Subcutaneous abdominal adipose tissue (tissue), 5 donors: ENCODE measurements around the gene GYPE.
"Not testable (repeated sequence)": the region's sequence is repeated elsewhere in the genome, so short reads cannot be mapped to it uniquely, and the experiment has no call there.

Experiments
- H3K27ac ChIP-seq: one replicate; pipeline ENCODE4 v1.7.0; 2013; ENCODE audit warnings: low read depth, mild to moderate bottlenecking, inconsistent platforms, low read length, moderate library complexity
- H3K27me3 ChIP-seq, 5 donors: one replicate each; pipeline ENCODE4 v1.7.0; 2013; ENCODE audit warnings: low read length in 5 of 5, inconsistent platforms in 1 of 5; ENCODE audit not compliant: control insufficient read depth in 5 of 5, insufficient read depth in 4 of 5
- H3K36me3 ChIP-seq, 5 donors: one replicate each; pipeline ENCODE4 v1.7.0; 2013; ENCODE audit warnings: low read length in 5 of 5; ENCODE audit not compliant: control insufficient read depth in 5 of 5, insufficient read depth in 5 of 5
- H3K4me1 ChIP-seq, 5 donors: one replicate each; pipeline ENCODE4 v1.7.0; 2013; ENCODE audit warnings: low read length in 5 of 5, mild to moderate bottlenecking in 3 of 5, moderate library complexity in 1 of 5; ENCODE audit not compliant: control insufficient read depth in 5 of 5, insufficient read depth in 5 of 5
- H3K4me3 ChIP-seq, 5 donors: one replicate each; pipeline ENCODE4 v1.7.0; 2013; ENCODE audit warnings: low read length in 5 of 5, low read depth in 1 of 5
- H3K9ac ChIP-seq, 5 donors: one replicate each; pipeline ENCODE4 v1.7.0; 2013; ENCODE audit warnings: low read length in 5 of 5, mild to moderate bottlenecking in 4 of 5, moderate library complexity in 3 of 5
- H3K9me3 ChIP-seq, 5 donors: one replicate each; pipeline ENCODE4 v1.7.0; 2013; ENCODE audit warnings: low read length in 5 of 5; ENCODE audit not compliant: control insufficient read depth in 5 of 5
- donor health status: healthy.
- donor health status: healthy.
- donor health status: healthy.
- donor health status: healthy.
- donor health status: healthy.

Gene GYPE

GRCh38 chr4:143905440-143905839, at the start of gene GYPE:
Gene GYPE, minus strand, starts transcription at chr4:143905559. Its CDS starts 52 bp downstream, at chr4:143905507.
- H3K9ac ChIP-seq, H3K27me3 ChIP-seq, H3K9me3 ChIP-seq, H3K27ac ChIP-seq, H3K4me3 ChIP-seq, H3K4me1 ChIP-seq, H3K36me3 ChIP-seq: not testable (repeated sequence)

DNA sequence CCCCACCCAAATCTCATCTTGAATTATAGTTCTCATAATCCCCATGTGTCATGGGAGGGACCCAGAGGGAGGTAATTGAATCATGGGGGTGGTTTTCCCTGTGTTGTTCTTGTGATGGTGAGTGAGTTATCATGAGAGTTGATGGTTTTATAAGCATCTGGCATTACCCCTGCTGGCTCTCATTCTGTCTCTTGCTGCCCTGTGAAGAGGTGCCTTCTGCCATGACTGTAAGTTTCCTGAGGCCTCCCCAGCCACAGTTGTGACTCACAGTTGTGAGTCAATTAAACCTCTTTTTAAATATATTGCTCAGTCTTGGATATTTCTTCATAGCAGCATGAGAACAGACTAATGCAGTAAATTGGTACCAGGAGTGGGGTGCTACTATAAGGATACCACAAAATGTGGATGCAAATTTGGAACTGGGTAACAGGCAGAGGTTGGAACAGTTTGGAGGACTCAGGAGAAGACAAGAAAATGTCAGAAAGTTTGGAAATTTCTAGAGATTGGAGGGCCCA, 46.2 kb upstream of the GYPE start:
- H3K27me3 ChIP-seq, H3K9me3 ChIP-seq, H3K4me1 ChIP-seq: not testable (repeated sequence)

DNA sequence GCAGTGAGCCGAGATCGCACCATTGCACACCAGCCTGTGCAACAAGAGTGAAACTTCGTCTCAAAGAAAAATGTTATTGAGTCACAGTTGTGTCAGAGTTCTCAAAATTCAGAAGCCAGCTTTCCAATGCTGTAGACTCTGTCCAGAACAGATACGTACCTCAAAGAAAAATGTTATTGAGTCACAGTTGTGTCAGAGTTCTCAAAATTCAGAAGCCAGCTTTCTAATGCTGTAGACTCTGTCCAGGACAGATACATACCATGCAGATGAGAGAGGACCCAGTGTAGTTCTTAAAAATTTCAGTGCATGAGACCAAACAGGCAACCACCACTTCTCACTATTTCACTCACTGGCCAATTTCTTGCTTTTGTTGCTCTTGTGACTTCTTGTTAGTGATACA, 45.6 kb upstream of the GYPE start:
- H3K9me3 ChIP-seq, H3K27me3 ChIP-seq, H3K27ac ChIP-seq, H3K4me3 ChIP-seq, H3K4me1 ChIP-seq, H3K36me3 ChIP-seq, H3K9ac ChIP-seq: not testable (repeated sequence)

More for the DNA sequence above, 46.2 kb upstream of the GYPE start:
- not testable (repeated sequence) for H3K27ac ChIP-seq, H3K4me3 ChIP-seq, H3K36me3 ChIP-seq, H3K9ac ChIP-seq

GRCh38 chr4:143950185-143950584, 44.8 kb upstream of the GYPE start:
- not testable (repeated sequence) for H3K9me3 ChIP-seq, H3K27ac ChIP-seq, H3K4me1 ChIP-seq, H3K36me3 ChIP-seq, H3K9ac ChIP-seq, H3K27me3 ChIP-seq, H3K4me3 ChIP-seq

DNA sequence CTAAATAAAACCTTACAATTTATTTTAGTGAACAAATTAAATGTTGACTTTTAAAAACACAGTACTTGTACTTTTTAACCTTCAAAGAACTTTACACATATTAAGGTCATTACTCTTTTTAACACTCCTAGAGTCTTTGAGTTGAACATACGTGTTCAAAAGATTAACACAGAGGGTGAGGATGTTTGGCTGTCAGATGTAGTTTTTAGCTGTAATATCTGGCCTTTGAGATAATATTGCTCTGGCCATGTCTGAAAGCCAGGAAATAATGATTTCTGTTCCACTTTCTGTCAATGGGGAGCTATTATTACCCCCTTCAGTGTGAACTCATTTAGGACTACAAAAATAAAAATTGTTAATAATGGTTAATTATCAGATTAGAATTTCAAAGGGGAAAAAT, 42.1 kb upstream of the GYPE start:
- not testable (repeated sequence) for H3K27ac ChIP-seq, H3K36me3 ChIP-seq, H3K9me3 ChIP-seq, H3K4me3 ChIP-seq, H3K9ac ChIP-seq, H3K27me3 ChIP-seq, H3K4me1 ChIP-seq

DNA sequence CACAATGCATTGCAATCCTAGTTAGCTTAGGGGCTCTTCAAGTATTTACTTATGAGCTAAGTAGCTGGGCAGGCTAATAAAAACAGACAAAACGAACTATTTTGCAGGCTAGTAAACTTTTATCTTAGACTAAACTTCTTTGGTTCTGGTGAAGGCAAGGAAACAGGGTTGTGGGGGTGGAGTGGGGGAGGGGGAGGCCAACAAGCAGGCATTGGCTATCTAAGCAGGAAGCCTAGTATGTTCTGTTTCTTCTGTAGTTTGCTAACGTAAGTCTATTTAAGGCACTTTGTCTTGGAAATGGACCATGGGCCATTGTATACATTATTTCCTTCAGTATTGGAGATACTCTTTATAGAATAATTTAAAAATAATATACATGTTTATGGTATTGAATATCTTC, 35.3 kb upstream of the GYPE start:
- not testable (repeated sequence) for H3K4me3 ChIP-seq, H3K27ac ChIP-seq, H3K36me3 ChIP-seq, H3K9ac ChIP-seq, H3K27me3 ChIP-seq, H3K4me1 ChIP-seq, H3K9me3 ChIP-seq

GRCh38 chr4:143939528-143939927, 34.2 kb upstream of the GYPE start:
- Histone ChIP-seq H3K9me3 (no peaks in the 10 kb centered on the region), H3K27me3 (no peaks in the 10 kb centered on the region), H3K9ac (no peak overlapping the region), H3K4me1 (no peaks in the 10 kb centered on the region), H3K4me3 (no peak overlapping the region), H3K36me3 (no peaks in the 10 kb centered on the region), H3K27ac (no peak overlapping the region)

GRCh38 chr4:143938890-143939289, 33.5 kb upstream of the GYPE start:
- not testable (repeated sequence) for H3K9ac ChIP-seq

DNA sequence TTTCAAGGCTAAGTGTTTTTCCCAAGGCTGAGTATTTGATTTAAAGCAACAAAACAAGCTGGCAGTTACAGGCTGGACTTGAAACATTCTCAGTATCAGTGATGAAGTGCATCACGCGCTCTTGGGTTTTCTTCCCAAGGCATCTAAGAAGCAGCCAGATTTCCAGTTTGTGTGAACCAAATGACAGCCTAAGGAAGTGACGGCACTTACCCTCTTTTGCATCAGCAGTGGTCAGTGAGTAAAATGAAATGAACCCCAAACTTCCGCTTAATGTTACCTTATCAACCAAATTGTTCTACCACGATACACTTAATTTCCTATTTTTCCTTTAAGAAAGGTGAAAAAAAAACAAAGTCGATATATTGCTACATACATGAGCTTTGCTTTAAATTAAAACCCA, 15.8 kb upstream of the GYPE start:
- H3K4me1 ChIP-seq, result no peaks in the 10 kb centered on the region
- no peak overlapping the region for H3K9ac ChIP-seq
- no peak overlapping the region for H3K27ac ChIP-seq
- no peaks in the 10 kb centered on the region for H3K36me3 ChIP-seq
- H3K9me3 ChIP-seq, result no peaks in the 10 kb centered on the region
- no peaks in the 10 kb centered on the region for H3K27me3 ChIP-seq
- H3K4me3 ChIP-seq, result no peak overlapping the region

More at GRCh38 chr4:143938890-143939289, 33.5 kb upstream of the GYPE start:
- H3K27me3 ChIP-seq, H3K36me3 ChIP-seq, H3K27ac ChIP-seq, H3K4me1 ChIP-seq, H3K9me3 ChIP-seq, H3K4me3 ChIP-seq: not testable (repeated sequence)

DNA sequence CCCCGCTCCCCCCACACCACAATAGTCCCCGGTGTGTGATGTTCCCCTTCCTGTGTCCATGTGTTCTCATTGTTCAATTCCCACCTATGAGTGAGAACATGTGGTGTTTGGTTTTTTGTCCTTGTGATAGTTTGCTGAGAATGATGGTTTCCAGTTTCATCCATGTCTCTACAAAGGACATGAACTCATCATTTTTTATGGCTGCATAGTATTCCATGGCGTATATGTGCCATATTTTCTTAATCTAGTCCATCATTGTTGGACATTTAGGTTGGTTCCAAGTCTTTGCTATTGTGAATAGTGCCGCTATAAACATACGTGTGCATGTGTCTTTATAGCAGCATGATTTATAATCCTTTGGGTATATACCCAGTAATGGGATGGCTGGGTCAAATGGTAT, 11.1 kb upstream of the GYPE start:
- H3K9ac ChIP-seq, H3K27ac ChIP-seq: not testable (repeated sequence)

GRCh38 chr4:143912478-143912877, 7.1 kb upstream of the GYPE start:
- not testable (repeated sequence) for H3K27me3 ChIP-seq, H3K27ac ChIP-seq, H3K4me1 ChIP-seq, H3K36me3 ChIP-seq, H3K9me3 ChIP-seq
- Histone ChIP-seq H3K9ac (peak overlapping the region in 1 of 5 donors; percentile 62), H3K4me3 (peak overlapping the region; percentile 35 to 67 (median 58))

More for the DNA sequence above, 11.1 kb upstream of the GYPE start:
- H3K4me3 ChIP-seq, H3K9me3 ChIP-seq, H3K27me3 ChIP-seq, H3K4me1 ChIP-seq, H3K36me3 ChIP-seq: not testable (repeated sequence)
